Fibroblast of lung (primary cell): ENCODE measurements around the gene ANO4. TPM values are rescaled to one million over a fixed set of nuclear protein-coding genes. Genes with fewer than 3 reads are reported as not detected.

Source experiments
- DNase-seq, 2 donors: peaks; one replicate each; pipeline versions ENCODE4 v3.0.0 to v3.0.0-alpha.2; 2010; ENCODE audit warnings: low read depth in 2 of 2
- H2AFZ ChIP-seq: 2 replicates; pipeline ENCODE4 v1.5.1; 2012; ENCODE audit warnings: low read length, control low read depth, inconsistent platforms
- H3K27ac ChIP-seq: 2 replicates; pipeline ENCODE4 v1.5.1; 2011; ENCODE audit warnings: low read length, control low read depth; ENCODE audit not compliant: insufficient read depth
- H3K27me3 ChIP-seq: 2 replicates; pipeline ENCODE4 v1.5.1; 2011; ENCODE audit warnings: mild to moderate bottlenecking, low read length; ENCODE audit not compliant: control insufficient read depth, insufficient read depth
- H3K36me3 ChIP-seq: 2 replicates; pipeline ENCODE4 v1.5.1; 2011; ENCODE audit warnings: low read length; ENCODE audit not compliant: control insufficient read depth, insufficient read depth
- H3K4me1 ChIP-seq: 2 replicates; pipeline ENCODE4 v1.5.1; 2011; ENCODE audit warnings: low read length; ENCODE audit not compliant: control insufficient read depth, insufficient read depth; ENCODE audit errors: extremely low read depth
- H3K4me2 ChIP-seq: 2 replicates; pipeline ENCODE4 v1.5.1; 2011; ENCODE audit warnings: low read length, control low read depth; ENCODE audit not compliant: insufficient read depth; ENCODE audit errors: extremely low read depth
- H3K4me3 ChIP-seq, 4 experiments: fragments of 200-600 bp in 1 of 4; sonication (generic) in 1 of 4; replicated peaks in 1 of 4; 2 replicates each; pipeline ENCODE4 v1.5.1; 2011 to 2016; ENCODE audit warnings: low read length in 4 of 4, low read depth in 3 of 4, mild to moderate bottlenecking in 3 of 4, control low read depth in 2 of 4, inconsistent platforms in 1 of 4, mixed read lengths in 1 of 4; ENCODE audit not compliant: insufficient read depth in 1 of 4; ENCODE audit errors: control extremely low read depth in 1 of 4
- H3K79me2 ChIP-seq: 2 replicates; pipeline ENCODE4 v1.5.1; 2012; ENCODE audit warnings: mild to moderate bottlenecking, low read length, inconsistent platforms; ENCODE audit not compliant: control insufficient read depth, insufficient read depth
- H3K9ac ChIP-seq: 2 replicates; pipeline ENCODE4 v1.5.1; 2011; ENCODE audit warnings: mild to moderate bottlenecking, low read length, control low read depth; ENCODE audit not compliant: insufficient read depth
- H3K9me3 ChIP-seq: 2 replicates; pipeline ENCODE4 v1.5.1; 2012; ENCODE audit warnings: low read depth, low read length; ENCODE audit not compliant: control insufficient read depth, insufficient read depth
- H4K20me1 ChIP-seq: 2 replicates; pipeline ENCODE4 v1.5.1; 2011; ENCODE audit warnings: low read length; ENCODE audit not compliant: control insufficient read depth, insufficient read depth; ENCODE audit errors: extremely low read depth
- CTCF ChIP-seq, 2 donors: IDR thresholded peaks in 1 of 2; conservative IDR thresholded peaks in 1 of 2; 1 replicate in 1 of 2; 2 replicates in 1 of 2; pipeline ENCODE4 v1.5.1; 2011 to 2012; ENCODE audit warnings: low read length in 2 of 2, control low read depth in 1 of 2, inconsistent platforms in 1 of 2, low read depth in 1 of 2, mild to moderate bottlenecking in 1 of 2
- EZH2 ChIP-seq: IDR thresholded peaks from 2 replicates; pipeline ENCODE4 v1.5.1; 2012; ENCODE audit warnings: low read length, control low read depth, mild to moderate bottlenecking; ENCODE audit errors: missing control alignments
- polyA plus RNA-seq, 2 donors: library from polyadenylated mRNA; depleted of rRNA in 1 of 2; stranded (reverse) in 1 of 2; unstranded in 1 of 2; fragments of >200 nt; gene quantifications; 2 replicates each; pipeline ENCODE4 v1.2.1, GENCODE V29; 2011 to 2012; ENCODE audit warnings: missing spikeins in 1 of 2
- total RNA-seq: library from RNA; depleted of rRNA; stranded (reverse); fragments of >200 nt; gene quantifications from 2 replicates; pipeline ENCODE4 v1.2.1, GENCODE V29; 2014

The ANO4 gene
- total and polyA plus RNA-seq, 2 donors (not counting 1 experiment from before 2014, with no cell fraction given), result 11.7 to 42.3 TPM

- Histone ChIP-seq H3K4me3 (no peak overlapping the region), H3K27me3 (no peaks in the 10 kb centered on the region), H3K4me1 (no peaks in the 10 kb centered on the region), H4K20me1 (no peaks in the 10 kb centered on the region), H3K9ac (no peak overlapping the region), H3K36me3 (no peaks in the 10 kb centered on the region), H3K9me3 (no peaks in the 10 kb centered on the region), H2AFZ (no peak overlapping the region), H3K4me2 (no peak overlapping the region), H3K27ac (no peak overlapping the region), H3K79me2 (no peaks in the 10 kb centered on the region)
- peak; percentile 5 to 38 for DNase-seq
- TF ChIP-seq EZH2 (no peak), CTCF (conservative IDR thresholded peaks at IDR 0.05 in 1 of 2, IDR thresholded peaks at IDR 0.05 in 1 of 2; ENCODE audit: low read depth in 1 of 2, low read length in 2 of 2) (no peak)
These were observed 29.4 kb downstream of the ANO4 start for GRCh38 chr12:100823963-100824362.

- Histone ChIP-seq H3K4me2 (no peak overlapping the region), H3K79me2 (no peaks in the 10 kb centered on the region), H3K4me1 (no peaks in the 10 kb centered on the region), H3K27me3 (no peaks in the 10 kb centered on the region), H3K9me3 (no peaks in the 10 kb centered on the region), H4K20me1 (no peaks in the 10 kb centered on the region), H3K36me3 (no peaks in the 10 kb centered on the region), H3K27ac (no peak overlapping the region), H2AFZ (no peak overlapping the region), H3K4me3 (no peak overlapping the region), H3K9ac (no peak overlapping the region)
- TF ChIP-seq EZH2 (no peak), CTCF (conservative IDR thresholded peaks at IDR 0.05 in 1 of 2, IDR thresholded peaks at IDR 0.05 in 1 of 2; ENCODE audit: low read depth in 1 of 2, low read length in 2 of 2) (no peak)
- no peak for DNase-seq
These were observed 29.9 kb downstream of the ANO4 start for GRCh38 chr12:100824476-100824875.

GRCh38 chr12:100826323-100826722 is 31.7 kb downstream of the ANO4 start:
- Histone ChIP-seq H3K79me2 (no peaks in the 10 kb centered on the region), H3K4me1 (no peaks in the 10 kb centered on the region), H4K20me1 (no peaks in the 10 kb centered on the region), H3K27ac (no peak overlapping the region), H3K4me2 (no peak overlapping the region), H3K9ac (no peak overlapping the region), H3K9me3 (no peaks in the 10 kb centered on the region), H3K4me3 (no peak overlapping the region), H2AFZ (no peak overlapping the region), H3K27me3 (no peaks in the 10 kb centered on the region), H3K36me3 (no peaks in the 10 kb centered on the region)
- DNase-seq, result peak; percentile 55 to 64
- no peak for TF ChIP-seq CTCF (conservative IDR thresholded peaks at IDR 0.05 in 1 of 2, IDR thresholded peaks at IDR 0.05 in 1 of 2; ENCODE audit: low read depth in 1 of 2, low read length in 2 of 2)
- TF ChIP-seq EZH2, result no peak
